CD4-positive, alpha-beta T cell treated with Interleukin-6 at 100 ng/mL for 8 hours (primary cell): ENCODE measurements around the gene AP3B1.
"Not testable (repeated sequence)": the region's sequence is repeated elsewhere in the genome, so short reads cannot be mapped to it uniquely, and the experiment has no call there.

Experiments
- DNase-seq: peaks from one replicate; pipeline ENCODE4 v3.0.0-alpha.2; 2020; ENCODE audit warnings: mixed read lengths, low spot score

AP3B1 gene

DNA sequence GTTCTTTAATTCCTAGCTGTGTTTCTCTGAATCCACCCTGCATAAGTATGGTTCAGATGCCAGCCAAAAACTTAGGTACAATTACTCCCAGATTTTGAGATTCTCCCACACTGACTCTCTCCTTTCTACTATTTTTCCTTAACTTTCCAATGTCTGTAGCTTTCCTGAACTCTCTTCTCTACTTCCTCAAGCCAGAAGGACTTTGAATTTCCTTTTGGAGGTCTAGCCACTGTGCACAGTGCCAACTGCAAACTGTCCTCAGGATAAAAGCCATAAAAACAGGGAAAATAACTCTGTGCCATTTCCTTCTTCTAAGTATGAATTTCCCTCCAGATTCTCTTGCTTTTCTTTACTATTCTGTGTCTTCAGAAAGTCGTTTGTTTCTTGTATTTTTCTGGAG is 157.2 kb downstream of the AP3B1 start:
- no peak for DNase-seq

DNA sequence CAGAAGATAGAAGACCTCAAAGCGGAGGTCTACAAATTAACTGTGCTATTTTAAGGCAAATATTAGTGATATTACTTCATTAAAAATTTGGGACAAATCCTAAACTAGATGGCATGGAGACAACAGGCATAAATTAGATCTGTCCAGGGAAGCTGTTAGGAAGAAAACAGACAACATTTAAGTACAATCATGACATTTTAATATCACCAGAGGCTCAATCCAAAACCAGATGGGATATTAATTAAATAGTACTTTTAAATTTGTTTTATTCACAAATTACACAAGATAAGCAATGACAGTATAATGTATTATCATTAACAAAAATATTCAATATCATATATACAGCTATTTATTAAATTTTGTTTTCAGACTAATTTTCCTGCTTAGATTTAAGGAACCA is 161.1 kb downstream of the AP3B1 start:
- DNase-seq, result no peak

- DNase-seq, result no peak
These were observed 162.0 kb downstream of the AP3B1 start for GRCh38 chr5:78132507-78132906.

GRCh38 chr5:78129597-78129996 is 164.9 kb downstream of the AP3B1 start:
- DNase-seq, result no peak

GRCh38 chr5:78127875-78128274 is 166.6 kb downstream of the AP3B1 start:
- no peak for DNase-seq

GRCh38 chr5:78126536-78126935 is 168.0 kb downstream of the AP3B1 start:
- DNase-seq, result no peak

DNA sequence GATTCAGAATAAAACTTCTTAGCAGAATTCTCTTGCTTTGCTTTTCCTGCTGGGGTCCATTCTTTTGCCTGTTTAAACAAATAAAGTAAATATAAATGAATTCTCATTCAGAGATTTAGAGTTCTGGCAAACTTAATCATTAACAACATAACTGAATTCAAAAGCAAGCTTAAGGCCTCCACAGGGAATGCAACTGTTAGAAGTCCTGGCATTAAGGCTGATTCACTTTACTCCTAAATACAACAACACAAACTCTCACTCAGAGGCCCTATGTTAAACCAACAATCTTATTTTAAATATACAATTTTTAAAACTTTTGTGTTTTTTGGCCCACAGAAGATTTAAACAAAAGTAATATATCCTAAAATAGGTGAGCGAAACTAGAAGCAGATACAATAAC is 178.3 kb downstream of the AP3B1 start:
- no peak for DNase-seq

DNA sequence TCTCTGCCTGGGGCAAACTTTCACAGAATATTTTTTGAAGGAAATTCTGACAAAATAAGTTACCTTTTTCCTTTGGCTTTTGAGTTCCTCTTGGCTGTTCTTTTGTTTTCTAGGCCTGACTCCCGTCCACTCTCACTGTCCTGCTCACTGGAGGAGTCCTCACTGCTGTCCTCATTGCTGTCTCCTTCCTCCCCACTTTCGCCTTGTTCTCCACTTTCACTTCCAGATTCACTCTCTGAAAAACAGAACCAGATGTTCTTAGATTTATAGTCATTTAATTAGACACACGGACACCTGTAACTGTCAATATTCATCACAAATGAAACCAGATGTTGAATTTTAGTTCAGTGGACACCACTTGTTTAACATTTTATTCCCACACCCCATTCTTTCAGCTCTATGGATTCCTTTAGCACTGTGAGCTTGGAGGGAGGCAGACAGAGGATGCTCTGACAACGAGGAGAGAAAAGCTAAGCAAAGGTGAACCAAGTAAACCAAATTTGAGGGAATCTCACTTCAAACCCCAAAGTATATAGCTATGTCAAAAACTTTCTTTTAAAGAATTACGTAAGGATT is 180.7 kb downstream of the AP3B1 start:
- no peak for DNase-seq

DNA sequence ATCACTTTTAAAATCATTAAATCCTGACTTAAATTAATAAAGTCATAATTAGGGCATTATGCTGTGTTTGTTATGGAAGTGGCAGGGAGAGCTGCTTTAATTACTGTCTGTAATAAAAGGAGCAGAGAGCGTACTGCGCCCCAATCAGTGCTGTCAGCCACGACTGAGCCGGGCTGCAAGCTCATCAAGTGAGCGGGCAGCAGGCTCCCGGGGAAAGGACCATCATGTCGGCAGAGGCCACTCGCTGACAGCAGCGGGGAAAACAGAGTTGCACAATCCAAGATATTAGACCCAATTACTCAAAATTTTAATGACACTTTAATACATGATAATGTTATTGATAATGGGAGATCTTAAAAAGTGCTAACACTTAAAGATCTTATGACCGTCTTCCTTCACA is 181.6 kb downstream of the AP3B1 start:
- DNase-seq, result no peak

DNA sequence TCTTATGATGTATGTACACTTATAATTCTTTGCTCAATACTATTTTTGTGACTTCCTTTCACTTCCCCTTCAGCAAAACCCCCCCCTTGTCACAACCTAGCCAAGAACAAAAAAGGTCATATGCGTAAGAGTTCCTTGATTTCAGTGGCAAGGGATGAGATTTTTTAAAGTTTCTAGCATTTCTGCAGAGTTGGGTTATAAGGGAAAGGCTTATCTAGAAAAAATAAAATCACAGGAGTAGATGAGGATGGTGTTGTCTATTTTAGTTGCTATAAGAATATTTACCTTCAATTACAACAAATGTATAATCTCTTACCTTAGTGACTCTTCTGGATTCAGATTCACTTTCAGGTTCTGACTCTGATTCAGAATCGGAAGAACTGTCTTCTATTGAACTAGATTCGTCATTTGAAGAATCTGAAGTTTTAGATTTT is 184.6 kb downstream of the AP3B1 start:
- DNase-seq, result no peak

DNA sequence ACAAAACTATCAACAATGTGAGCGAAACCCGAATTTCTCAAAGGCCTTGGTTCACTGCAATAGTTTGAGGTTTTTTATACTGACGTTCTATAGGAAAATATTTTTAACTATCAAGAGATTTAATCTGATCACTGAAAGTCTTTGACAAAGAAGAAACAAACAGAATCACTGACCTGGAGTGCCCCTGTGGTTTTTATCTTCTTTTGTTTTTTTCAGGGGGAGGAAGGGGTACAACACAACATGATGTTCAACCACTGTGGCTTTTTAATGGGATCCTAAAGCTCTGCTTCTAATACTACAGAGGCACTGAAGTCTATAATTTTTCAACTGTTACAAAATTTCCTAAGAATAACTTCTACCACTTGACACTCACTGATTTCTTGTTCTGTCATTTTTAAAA is 185.9 kb downstream of the AP3B1 start:
- DNase-seq, result no peak

DNA sequence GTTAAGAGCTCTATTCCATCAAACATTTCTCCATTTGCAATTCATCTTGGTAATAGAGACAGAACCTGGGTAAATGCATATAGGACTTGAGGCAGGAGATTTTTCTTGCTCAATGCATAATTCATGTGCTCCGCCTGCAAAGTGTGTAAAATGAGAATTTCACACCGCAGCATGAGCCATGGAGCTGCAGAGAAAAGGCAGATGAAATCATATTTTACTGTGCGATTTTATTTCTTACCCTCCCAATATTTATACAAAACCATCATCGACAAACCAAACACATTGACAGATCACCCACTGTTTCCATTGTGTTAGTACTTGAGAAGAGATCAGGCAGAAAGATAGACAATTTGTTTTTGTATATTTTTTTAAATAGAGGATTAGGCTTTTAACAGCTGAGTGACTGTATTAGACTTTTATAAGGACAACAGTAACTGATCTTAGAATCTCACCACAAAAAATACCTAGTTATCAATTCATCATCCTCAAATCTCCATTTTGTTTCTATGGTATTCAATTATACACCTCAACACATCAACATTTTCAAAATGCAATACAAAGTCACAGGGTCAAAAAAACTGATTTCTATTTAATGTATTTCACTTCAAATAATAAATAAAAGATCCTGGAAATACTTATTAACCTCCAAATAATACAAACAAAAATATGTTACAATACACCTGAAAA is 191.1 kb downstream of the AP3B1 start:
- no peak for DNase-seq

DNA sequence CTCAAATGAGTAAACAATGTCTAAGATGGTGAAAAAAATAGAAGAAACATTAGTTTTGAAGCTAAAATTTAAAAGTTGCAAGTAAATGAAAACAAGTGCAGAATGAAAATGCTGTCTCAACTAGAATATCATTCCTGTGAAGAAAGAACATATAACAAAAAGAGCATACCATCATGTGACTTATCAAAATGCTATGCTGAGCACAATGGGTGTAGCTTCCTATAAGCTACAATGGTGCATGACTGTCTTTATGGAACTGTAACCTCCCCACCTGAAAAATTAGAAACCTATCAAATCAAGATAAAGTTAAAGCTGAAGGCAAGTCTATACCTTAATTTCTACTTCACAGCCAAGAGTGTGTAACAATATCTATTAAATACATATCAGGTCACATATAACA is 192.0 kb downstream of the AP3B1 start:
- DNase-seq, result no peak

- no peak for DNase-seq
These were observed 199.4 kb downstream of the AP3B1 start for GRCh38 chr5:78095125-78095524.

- DNase-seq, result no peak
These were observed 204.5 kb downstream of the AP3B1 start for GRCh38 chr5:78090002-78090401.

GRCh38 chr5:78078858-78079257 is 215.6 kb downstream of the AP3B1 start:
- no peak for DNase-seq

DNA sequence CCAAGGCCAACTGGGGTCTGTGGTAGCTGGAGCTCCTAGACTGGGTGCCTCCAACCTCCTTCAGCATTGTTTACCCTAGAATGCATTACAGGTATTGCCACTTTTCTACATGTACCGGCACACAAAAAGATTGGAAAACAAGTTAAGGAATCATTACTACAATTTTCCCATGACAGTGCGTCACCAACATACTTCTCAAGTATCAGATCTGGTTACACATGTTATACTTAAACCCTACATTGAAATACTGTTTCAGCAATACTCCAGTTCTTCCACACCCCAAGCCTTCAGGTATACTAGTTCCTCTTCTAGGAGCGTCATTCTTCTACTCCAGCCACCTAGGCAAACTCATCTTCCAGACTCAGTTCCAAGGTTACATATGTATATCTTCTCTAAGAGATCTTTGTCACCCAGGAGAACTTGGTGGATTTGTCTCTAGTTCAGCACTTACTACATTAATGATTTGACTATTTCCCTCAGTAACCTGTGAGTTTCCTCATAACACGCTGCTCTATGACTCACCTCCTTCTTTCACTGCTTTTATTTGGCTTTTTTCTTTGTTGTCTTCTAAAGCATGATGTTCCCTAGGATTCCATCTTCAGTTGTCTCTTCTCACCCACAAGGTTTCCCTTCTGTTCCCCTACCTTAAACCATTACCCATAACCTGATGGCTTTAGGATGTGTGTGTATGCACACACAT is 217.0 kb downstream of the AP3B1 start:
- DNase-seq, result no peak

- DNase-seq, result no peak
These were observed 218.1 kb downstream of the AP3B1 start for GRCh38 chr5:78076351-78076750.

GRCh38 chr5:78075301-78075700 is 219.2 kb downstream of the AP3B1 start:
- DNase-seq, result no peak

- not testable (repeated sequence) for DNase-seq
These were observed 223.8 kb downstream of the AP3B1 start for GRCh38 chr5:78070691-78071090.

GRCh38 chr5:78067581-78067980 is 226.9 kb downstream of the AP3B1 start:
- DNase-seq, result not testable (repeated sequence)

DNA sequence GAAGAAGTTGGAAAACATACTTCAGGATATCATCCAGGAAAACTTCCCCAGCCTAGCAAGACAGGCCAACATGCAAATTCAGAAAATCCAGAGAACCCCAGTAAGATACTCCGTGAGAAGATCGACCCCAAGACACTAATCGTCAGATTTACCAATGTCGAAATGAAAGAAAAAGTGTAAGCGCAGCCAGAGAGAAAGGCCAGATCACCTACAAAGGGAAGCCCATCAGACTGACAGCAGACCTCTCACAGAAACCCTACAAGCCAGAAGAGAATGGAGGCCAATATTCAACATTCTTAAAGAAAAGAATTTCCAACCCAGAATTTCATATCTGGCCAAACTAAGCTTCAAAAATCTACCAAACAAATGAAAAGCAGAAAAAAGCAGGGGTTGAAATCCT is 227.8 kb downstream of the AP3B1 start:
- not testable (repeated sequence) for DNase-seq

DNA sequence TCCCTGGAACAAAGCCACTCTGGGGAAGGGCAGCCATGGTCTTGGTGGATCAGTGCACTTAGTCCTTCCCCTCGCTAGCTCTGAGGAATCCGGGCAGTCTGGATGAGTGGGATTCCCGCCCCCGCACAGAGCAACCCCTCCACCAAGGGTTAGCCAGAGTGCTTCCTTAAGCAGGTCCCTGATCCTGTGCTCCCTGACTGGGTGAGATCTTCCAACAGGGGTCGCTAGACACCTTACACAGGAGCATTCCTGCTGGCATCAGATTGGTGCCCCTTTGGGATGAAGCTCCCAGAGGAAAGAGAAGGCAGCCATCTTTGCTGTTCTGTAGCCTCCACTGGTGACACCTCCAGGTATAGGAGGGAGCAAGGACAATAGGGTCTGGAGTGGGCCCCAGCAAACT is 228.8 kb downstream of the AP3B1 start:
- no peak for DNase-seq
